Heart left ventricle (tissue), 13 donors: ENCODE data around the gene DIP2C.

Experiments
- POLR2A ChIP-seq, 2 donors: fragments of 450-650 bp; IDR thresholded peaks; one replicate each; pipeline ENCODE4 v1.6.1; 2017; ENCODE audit warnings: antibody characterized with exemption in 2 of 2, mild to moderate bottlenecking in 2 of 2, moderate library complexity in 2 of 2
- TF ChIP-seq, protein P1 (sequence below), 12 donors: fragments of 200-600 bp; sonication (generic) in 4 of 12; IDR thresholded peaks; one replicate each; pipeline versions ENCODE4 v1.5.0 to v1.8.0; 2018 to 2022; ENCODE audit warnings: antibody characterized with exemption in 12 of 12, mild to moderate bottlenecking in 5 of 12
- donor health status: ischemic (EF 13 %, LVEDD 7.1; RV severe dilation, severe dysfunction).
- donor health status: DM: no; HTN: yes; CAD: no.
- donor health status: DM: no; HTN: no; CAD: no.
- donor health status: ischemic (EF 25% LVEDD 6.9; RV normal size, moderate dysfunction).
- donor health status: ischemic (EF 25% LVEDD 5.7; RV mildly dilated, moderate dysfunction).
- donor health status: ischemic (EF 35%, LVEDD 5.7; RV mildly dilated, moderate dysfunction).
- donor health status: nonischemic (EF 11% LVEDD 7.7; RV severe dilation, severe dysfunction).
- donor health status: DM: yes; HTN: yes; CAD: no.
- donor health status: PGD.
- donor health status: ischemic (EF 29% LVEDD 5.4; RV normal size, mild dysfunction).
- donor health status: nonischemic (EF 23%, LVEDD 6.1; RV moderate dilation, normal function).

GRCh38 chr10:241451-241850, 448.0 kb downstream of the DIP2C start:
- TF ChIP-seq POLR2A (IDR thresholded peaks at IDR 0.05): no peak
- TF ChIP-seq, protein P1, sequence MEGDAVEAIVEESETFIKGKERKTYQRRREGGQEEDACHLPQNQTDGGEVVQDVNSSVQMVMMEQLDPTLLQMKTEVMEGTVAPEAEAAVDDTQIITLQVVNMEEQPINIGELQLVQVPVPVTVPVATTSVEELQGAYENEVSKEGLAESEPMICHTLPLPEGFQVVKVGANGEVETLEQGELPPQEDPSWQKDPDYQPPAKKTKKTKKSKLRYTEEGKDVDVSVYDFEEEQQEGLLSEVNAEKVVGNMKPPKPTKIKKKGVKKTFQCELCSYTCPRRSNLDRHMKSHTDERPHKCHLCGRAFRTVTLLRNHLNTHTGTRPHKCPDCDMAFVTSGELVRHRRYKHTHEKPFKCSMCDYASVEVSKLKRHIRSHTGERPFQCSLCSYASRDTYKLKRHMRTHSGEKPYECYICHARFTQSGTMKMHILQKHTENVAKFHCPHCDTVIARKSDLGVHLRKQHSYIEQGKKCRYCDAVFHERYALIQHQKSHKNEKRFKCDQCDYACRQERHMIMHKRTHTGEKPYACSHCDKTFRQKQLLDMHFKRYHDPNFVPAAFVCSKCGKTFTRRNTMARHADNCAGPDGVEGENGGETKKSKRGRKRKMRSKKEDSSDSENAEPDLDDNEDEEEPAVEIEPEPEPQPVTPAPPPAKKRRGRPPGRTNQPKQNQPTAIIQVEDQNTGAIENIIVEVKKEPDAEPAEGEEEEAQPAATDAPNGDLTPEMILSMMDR (IDR thresholded peaks at IDR 0.05): no peak
